Left renal pelvis (tissue), 4 donors: ENCODE data around the gene PPP2R2C. TPM values are rescaled to one million over a fixed set of nuclear protein-coding genes. Genes with fewer than 3 reads are reported as not detected.

ENCODE experiments used
- DNase-seq, 4 donors: peaks; one replicate each; pipeline ENCODE4 v3.0.0-alpha.2; 2013; ENCODE audit warnings: low read depth in 4 of 4, low spot score in 3 of 4
- polyA plus RNA-seq, 4 donors: library from polyadenylated mRNA; unstranded; fragments of 120-200 nt; gene quantifications; one replicate each; pipeline ENCODE4 v1.2.1, GENCODE V29; 2013; ENCODE audit not compliant: insufficient read length in 4 of 4

PPP2R2C gene
- polyA plus RNA-seq, 4 donors: 0.40 to 1.6 (median 0.69) TPM

DNA sequence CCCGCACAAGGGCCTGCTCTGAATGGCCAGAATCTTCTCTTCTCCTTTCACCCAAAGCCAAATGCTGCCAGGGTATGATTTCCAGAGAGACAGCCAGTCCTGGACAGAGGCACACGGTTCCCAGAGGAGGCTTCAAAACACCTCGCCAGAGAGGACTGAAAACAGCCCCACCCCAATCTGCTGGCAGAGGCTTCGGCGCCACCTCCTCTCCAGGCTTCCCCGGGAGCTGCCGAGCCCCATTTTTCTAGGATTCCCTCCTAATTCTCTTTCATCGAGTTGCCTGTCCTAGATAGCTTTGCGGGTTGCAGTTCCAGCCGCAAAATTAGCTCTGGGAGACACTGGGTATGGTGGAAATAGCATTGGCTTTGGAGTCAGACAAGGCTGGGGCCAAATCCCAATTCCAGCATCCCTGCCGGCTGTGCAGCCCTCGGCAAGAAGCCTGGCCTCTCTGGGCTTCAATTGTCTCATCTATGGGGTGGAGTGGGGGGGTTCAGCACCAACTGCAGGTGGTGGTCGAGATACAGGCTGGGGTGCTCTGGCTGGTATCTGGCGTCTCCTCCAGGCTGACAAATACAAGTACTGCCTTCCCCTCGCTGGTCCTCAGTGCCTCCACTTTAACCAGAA lies 22.6 kb downstream of the PPP2R2C start:
- no peak for DNase-seq

GRCh38 chr4:6449335-6449734 lies 23.1 kb downstream of the PPP2R2C start:
- no peak for DNase-seq

DNA sequence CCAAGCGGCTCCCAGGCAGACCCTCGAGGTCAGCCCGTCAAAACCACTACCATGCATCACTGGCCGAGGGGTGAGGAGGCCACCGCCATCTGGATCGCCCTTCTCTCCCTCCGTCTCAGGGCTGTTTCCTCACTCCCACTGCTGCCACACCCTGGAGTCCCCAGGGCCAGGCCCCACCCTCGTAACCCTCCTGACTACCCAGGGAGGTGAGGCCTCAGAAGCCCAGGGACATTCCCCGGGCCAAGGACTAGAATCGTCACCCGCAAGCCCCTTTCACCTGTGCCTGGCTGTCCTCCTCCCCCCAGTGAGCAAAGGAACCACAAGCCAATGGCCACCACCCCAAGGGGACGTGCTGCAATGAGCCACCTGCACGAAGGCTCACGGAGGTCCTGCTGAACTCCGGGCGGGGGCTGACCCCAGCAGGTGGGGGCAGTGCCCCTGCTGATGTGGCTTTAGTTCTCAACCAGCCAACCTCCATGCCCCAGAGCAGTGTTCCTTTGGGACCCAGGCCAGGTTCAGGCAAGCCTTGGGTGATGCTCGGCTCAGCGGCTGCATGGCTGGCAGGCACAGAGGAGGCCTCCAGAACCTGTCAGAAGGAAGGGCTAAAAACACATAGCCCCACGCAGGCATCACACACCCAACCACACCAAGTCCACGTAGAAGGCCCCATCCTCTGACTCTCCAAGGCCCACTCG lies 23.8 kb downstream of the PPP2R2C start:
- no peak for DNase-seq

DNA sequence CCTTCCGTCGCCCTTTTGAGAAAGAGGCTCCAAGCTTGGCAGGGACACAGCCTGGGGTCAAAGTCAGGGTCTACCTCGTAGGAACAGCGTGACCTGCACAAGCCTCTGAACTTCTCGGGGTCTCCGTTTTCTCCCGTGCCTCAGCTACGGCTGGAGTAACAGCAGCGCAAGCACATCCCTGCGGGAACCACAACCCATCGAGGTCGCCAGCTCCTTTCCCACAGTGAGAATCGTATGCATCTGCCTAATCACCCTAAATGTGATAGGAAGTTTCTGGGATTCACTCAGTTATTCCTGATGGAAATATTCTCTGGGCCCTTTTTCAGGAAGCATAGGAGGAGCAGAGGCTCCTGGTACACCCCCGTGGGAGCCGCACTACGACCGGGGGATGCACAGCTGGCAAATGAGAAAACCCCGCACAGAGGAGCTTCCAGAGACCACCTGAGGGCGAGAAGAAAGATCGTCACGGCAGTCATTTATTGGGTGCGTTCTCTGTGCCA lies 24.7 kb downstream of the PPP2R2C start:
- DNase-seq: no peak

GRCh38 chr4:6446538-6447451 lies 25.6 kb downstream of the PPP2R2C start:
- DNase-seq: peak in 1 of 4 donors; percentile 19

GRCh38 chr4:6446130-6446482 lies 26.3 kb downstream of the PPP2R2C start:
- DNase-seq: no peak

- DNase-seq: no peak
Measured at GRCh38 chr4:6445403-6446129, 26.8 kb downstream of the PPP2R2C start.

DNA sequence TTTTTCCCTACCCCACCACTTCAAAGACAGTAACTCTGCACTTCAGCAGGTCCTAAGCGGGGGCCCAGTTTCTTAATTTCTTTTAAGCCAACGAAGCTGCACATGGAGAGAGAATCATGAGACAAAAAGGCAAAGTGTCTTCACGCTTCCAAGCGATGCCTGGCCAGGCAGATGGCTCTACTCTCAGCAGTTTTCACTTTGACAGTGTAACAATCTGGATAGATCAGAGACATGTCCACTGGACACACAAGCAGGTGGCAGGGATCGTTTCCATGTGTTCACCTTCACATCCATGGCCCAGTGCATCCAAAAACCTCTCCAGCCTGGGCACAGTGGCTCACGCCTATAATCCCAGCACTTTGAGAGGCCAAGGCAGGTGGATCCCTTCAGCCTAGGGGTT lies 27.8 kb downstream of the PPP2R2C start:
- no peak for DNase-seq

- DNase-seq: no peak
Measured at GRCh38 chr4:6443035-6444023, 29.1 kb downstream of the PPP2R2C start.

GRCh38 chr4:6442555-6442954 lies 29.9 kb downstream of the PPP2R2C start:
- DNase-seq: no peak

GRCh38 chr4:6441758-6442157 lies 30.7 kb downstream of the PPP2R2C start:
- DNase-seq: no peak

- DNase-seq: no peak
Measured at GRCh38 chr4:6441202-6441582, 31.2 kb downstream of the PPP2R2C start.

DNA sequence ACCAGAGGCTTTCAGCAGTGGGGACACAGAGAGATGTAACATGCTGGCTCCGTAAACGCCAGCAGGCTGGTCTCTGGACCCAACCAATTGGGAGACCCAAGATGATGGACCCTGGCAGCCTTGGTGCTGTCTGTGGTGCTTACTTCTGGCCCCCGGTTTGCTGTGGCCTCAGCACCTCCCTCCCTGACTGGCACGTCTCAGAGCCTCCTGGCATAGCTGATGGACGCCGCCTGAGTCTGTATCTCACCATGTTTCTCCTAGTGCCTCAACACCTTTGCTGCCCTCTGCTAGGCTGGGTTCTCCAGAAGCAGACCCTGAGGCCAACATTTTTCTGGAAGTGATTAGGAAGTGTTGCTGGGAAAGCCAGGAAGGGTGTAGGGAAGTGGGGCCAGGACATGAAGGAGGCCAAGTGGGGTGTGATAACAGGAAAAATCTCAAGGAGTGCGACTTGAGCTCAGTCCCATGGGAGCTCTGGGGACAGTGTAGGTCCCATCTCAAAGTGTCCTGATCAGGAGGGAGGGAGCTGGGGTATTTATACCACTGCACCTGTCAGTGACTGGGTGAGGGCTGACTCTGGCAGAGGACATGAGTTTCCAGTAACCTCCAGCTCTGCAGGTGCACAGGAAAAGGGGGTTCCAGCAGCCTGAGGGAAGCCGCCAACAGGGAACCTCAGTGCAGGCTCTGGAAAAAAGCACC lies 31.8 kb downstream of the PPP2R2C start:
- no peak for DNase-seq

GRCh38 chr4:6439120-6439762 lies 33.2 kb downstream of the PPP2R2C start:
- DNase-seq: no peak

- DNase-seq: no peak
Measured at GRCh38 chr4:6437826-6438238, 34.6 kb downstream of the PPP2R2C start.

DNA sequence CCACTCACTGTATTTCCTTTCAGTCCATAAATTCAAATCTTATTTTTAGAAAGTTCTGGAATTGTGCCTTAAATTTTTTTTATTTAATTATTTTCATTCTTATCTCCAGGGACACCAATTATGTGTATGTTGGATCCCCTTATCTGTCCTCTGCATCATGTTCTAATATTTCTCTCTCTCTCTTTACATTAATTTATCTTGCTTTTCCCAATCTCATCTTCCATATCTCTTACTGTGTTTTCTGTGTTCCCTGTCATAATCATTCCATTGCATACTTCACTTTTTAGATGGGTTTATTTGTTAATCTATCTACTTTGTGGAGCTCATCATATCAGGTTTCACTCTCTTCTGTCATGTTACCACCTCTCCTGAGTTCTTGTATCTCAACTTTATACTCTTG lies 37.4 kb downstream of the PPP2R2C start:
- no peak for DNase-seq

GRCh38 chr4:6430927-6431326 lies 41.5 kb downstream of the PPP2R2C start:
- DNase-seq: no peak

DNA sequence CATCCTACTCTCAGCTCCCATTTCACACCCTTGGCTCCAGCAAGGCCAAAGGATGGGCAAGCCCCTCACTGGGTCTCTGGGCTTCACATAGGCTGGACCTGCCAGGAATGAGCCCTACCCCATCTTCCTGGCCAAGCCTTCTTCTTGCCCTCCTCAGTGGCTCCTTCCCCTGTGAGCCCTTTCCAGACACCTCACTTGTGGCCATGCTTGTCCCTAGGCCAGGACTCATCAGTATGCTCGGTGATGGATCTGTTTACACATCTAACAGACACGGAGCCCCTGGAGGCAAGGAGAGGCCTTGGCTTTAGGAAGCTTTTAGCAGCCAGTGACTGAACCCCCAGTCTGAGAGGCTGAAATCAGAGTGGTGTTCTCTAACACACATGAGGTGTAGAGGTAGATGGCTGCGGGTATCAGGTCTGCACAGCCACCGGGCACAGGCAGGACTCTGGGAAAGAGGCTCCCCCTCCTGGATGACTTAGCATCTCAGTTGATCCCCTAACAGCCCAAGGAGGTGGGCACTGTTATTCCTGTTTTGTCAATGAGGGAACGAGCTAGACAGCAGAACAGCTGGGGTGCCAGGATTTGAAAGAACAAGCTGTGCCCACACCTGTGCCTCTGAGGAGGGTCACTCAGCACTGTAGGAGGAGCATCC lies 44.8 kb downstream of the PPP2R2C start:
- DNase-seq: no peak
